ENCODE measurements around the gene AKR1B15.
A peak's percentile ranks its signal among the peaks of the same experiment; 100 is the strongest.
"Not testable (repeated sequence)": the region's sequence is repeated elsewhere in the genome, so short reads cannot be mapped to it uniquely, and the experiment has no call there.

The AKR1B15 gene

DNA sequence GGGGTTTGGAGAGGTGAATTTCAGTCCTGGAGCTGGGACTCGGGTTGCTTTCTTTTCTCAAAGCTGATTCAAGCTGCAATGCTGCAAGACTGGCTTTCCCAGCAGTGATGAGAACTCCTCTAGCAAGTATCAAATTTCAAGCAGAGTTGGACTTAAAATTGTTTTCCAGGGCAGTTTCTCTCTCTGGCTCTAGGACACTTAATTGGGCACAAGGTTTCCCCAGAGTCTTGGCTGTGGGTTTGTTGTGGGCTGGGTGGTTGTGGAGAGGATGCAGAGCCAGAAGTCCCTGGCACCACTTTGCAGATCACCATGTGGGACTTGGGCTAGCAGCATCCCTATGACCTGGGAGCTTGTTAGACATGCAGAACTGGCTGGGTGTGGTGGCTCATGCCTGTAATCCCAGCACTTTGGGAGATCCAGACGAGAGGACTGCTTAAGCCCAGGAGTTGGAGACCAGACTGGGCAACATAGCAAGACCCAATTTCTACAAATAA lies 16.8 kb downstream of the AKR1B15 start:
- no peak for DNase-seq

- no peak for DNase-seq
These were observed 18.5 kb downstream of the AKR1B15 start for GRCh38 chr7:134567368-134567767.

DNA sequence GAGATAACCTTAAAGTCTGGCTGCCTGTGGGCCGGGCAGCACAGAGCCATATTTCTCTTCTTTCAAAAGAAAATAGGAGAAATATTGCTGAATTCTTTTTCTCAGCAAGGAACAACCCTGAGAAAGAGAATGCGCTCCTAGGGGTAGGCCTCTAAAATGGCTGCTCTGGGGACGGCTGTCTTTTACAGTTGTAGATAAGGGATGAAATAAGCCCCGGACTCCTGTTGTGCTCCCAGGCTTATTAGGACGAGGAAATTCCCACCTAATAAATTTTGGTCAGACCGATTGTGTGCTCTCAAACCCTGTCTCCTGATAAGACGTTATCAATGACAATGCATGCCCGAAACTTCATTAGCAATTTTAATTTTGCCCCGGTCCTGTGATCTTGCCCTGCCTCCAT lies 21.1 kb downstream of the AKR1B15 start:
- DNase-seq: not testable (repeated sequence)

DNA sequence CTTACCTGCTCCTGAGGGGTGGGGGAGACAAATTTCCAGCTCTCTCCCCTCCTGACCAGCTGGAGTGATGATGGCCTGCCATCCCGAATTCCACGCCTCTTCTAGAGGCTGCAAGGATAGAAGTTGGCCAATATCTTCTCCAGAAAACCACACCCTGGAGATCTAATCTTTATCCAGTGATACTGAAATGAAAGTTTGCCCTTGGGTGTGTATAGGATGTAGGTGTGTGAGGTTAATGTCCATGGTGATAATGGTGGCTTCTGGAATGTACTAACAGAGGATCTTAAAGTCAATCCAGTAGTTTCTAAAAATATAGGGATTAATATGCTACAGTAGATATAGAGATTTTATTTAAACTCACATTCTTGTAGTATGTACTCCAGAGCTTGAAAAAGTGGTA lies 22.2 kb downstream of the AKR1B15 start:
- DNase-seq: no peak

GRCh38 chr7:134571746-134572461 lies 23.0 kb downstream of the AKR1B15 start:
- DNase-seq: no peak

DNA sequence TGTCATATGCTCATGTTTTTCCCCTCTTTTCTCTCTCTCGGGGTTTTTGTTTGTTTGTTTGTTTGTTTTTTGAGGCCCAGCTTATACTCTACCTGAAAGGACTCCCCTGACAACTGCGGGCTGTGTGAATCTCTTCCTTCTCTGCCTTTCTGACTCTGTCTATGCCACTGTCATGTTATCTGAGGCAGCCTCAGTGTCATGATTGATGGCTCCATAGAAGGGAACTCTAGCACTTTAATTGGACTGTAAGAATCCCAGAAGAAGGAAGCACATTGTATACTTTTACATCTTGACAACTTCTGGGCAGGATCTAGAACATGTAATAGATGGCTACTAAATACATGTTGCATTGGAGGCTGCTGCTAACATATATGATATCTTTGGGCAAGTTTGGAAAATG lies 25.4 kb downstream of the AKR1B15 start:
- DNase-seq: no peak

DNA sequence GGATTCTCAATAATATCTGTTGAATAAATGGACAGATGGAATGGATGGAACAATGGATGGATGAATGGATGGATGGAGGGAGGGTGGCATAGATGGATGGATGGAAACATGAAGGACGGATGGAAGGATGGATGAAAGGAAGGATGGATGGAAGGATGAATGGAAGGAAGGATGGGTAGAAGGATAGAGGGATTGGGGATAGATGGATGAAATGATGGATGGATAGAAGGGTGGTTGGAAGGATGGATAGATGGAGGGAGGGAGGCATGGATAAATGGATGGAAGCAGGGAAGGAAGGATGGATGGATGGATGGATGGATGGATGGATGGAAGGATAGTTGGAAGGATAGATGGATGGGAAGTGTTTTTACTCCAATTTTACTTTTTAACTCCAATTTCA lies 35.4 kb downstream of the AKR1B15 start:
- DNase-seq: no peak

GRCh38 chr7:134585897-134586296 lies 37.0 kb downstream of the AKR1B15 start:
- DNase-seq: no peak

DNA sequence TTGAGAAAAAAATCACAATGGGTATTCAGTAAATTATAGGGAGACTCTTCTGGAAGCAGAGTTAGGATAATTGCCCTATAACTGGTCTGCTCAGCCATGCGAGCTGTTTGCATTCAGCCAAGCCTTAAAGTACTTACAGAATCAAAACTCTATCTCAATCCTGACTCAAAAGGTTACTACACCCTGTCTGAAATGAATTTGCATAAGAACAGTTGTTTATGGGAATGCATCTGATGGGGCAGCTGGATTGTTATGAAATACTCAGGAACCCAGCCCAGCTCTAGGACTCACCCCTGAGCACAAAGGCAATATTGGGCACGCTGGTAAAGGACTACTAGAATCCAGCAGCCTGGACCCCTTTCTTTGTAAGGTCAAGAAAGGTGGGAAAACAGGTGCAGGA lies 38.8 kb downstream of the AKR1B15 start:
- DNase-seq: no peak

DNA sequence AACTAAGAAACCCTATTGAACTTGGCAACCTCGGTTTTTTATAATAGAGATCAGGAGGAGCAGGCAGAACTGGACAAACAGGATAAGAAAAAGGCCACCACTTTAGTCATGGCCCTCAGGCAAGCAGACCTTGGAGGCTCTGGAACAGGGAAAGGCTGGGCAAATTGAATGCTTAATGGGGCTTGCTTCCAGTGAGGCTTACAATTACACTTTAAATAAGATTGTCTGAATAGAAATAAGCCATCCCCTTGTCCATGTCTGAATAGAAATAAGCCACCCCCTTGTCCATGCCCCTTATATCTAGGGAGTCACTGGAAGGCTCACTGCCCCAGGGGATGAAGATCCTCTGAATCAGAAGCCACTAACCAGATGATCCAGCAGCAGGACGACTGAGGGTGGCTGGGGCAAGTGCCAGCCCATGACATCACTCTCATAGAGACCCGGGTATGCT lies 40.6 kb downstream of the AKR1B15 start:
- DNase-seq: no peak

- no peak for DNase-seq
These were observed 44.9 kb downstream of the AKR1B15 start for GRCh38 chr7:134593530-134594392.

- no peak for DNase-seq
These were observed 46.0 kb downstream of the AKR1B15 start for GRCh38 chr7:134594877-134595276.

DNA sequence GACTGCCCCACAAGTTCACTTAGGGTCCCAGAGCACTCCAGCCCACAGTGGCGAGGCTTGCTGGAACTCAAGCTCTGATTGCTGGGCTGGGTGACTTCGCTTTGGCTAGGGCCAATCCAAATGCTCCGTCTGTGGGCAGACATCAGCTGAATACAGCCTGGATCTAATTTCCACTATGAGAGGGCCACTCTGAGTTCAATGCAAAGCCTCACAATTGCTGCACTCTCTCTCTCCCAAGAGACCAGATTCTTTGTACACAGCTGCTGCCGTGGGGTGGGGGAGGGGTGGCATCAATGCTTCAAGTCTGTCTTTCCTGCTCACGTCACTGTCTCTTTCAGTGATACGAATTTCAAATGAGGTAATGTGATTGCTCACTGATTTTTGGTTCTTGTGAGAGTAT lies 50.5 kb downstream of the AKR1B15 start:
- no peak for DNase-seq

- no peak for DNase-seq
These were observed 52.5 kb downstream of the AKR1B15 start for GRCh38 chr7:134601459-134601858.

DNA sequence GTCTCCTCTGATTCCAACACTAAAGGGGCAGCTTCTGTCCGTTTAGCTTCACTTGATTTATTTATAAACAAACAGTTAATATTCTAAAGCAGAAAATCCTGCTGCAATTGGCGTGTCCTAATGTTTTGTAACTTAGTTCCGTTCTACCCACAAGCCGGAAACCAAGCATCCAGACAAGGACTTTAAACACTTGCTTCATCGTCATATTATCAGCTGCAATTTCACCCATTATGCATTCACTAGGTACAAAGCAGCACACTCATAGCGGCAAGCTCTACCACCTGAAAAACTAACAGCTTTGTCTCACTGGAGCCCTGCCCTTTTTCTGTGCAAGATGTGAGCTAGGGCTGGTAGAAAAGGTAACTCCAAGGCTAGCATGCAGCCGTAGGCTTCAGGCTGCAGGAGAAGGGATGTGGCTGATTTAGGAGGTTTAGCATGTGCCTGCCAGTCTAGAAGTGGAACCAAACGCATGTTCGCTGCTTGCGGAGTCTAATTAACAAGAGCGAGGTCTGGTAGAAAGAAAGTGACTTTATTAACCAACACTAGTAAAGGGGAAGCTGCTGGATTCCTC lies 54.1 kb downstream of the AKR1B15 start:
- no peak for DNase-seq

DNA sequence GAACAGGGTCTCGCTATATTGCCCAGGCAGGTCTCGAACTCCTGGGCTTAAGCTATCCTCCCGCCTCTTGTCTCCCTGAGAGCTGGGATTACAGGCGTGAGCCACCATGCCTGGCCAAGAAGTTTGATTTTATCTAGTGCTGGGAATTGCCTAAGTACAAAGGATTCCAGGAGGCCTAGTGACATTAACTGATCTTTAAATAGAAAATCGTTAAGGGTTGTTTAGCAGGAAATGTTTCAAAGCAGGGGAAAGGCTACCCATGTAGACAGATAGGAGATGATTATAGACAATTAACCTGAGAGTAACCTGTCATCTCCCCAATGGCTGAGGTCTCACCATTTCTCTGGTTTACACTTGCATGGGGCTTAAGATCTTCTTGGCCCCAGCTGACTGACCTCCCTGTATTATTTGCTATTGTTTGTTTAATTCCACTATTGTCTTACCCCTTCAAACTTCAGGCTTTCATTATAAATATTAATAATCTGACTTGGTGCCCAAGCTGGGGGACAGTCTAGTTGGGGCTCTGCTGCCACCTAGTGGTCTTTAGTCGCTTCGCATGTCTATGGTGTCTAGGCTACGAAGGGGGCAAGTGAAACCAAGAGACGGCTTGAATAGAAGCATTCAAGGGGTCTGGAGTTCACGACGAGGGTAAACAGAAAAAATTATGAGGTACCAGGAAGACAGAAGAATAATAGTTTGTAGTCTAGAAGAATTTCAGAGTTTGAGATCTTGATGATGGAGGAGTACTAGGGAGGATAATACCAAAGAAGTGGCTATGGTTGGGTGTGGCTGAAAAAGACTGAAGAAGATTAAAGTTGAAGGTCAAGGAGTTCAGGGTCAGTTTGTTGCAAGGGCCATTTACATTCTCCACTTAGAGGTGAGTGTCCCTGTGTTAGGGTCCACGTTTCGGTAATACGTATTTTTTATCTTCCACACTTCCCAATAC lies 57.3 kb downstream of the AKR1B15 start:
- peak; percentile 64 for DNase-seq

- DNase-seq: no peak
These were observed 62.8 kb downstream of the AKR1B15 start for GRCh38 chr7:134611611-134612151.

DNA sequence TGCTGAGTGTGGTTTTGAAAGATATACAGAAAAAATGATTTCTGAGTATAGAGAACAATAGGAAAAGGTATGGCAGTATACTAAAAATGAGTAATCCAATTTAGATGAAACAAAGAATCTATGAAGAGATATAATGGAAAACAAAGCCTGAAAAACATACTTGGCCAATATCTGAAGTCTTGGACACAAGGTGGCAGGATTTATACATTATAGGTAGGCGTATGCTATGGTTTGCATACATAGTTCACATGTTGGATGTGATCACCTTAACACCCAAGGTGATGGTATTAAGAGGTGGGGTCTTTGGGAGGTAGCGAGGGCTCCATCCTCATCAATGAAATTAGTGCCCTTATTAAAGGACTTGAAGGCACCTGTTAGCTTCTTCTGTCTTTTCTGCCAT lies 63.3 kb downstream of the AKR1B15 start:
- DNase-seq: no peak

- DNase-seq: no peak
These were observed 64.9 kb downstream of the AKR1B15 start for GRCh38 chr7:134613623-134614347.

DNA sequence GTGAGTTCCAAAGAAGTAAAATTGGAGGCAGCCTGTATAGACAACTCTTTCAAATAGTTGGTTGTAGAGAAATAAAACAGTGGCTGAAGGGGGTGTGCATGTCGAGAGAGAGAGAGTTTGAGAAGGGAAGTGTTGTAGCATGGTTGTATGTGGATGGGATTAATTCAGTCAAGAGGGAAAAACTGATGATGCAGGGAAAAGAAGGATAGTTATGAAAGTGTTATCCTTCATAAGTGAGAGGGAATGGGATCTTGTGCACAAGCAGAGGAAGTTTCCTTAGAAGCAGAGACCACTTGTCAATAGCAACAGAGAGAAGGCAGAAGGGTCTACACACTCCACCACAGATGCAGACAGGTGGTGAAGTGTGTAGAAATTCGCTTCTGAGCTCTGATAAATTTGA lies 67.7 kb downstream of the AKR1B15 start:
- DNase-seq: no peak

GRCh38 chr7:134618756-134619530 lies 70.0 kb downstream of the AKR1B15 start:
- no peak for DNase-seq
